ENCODE results near the gene MTA1.

MTA1 gene

DNA sequence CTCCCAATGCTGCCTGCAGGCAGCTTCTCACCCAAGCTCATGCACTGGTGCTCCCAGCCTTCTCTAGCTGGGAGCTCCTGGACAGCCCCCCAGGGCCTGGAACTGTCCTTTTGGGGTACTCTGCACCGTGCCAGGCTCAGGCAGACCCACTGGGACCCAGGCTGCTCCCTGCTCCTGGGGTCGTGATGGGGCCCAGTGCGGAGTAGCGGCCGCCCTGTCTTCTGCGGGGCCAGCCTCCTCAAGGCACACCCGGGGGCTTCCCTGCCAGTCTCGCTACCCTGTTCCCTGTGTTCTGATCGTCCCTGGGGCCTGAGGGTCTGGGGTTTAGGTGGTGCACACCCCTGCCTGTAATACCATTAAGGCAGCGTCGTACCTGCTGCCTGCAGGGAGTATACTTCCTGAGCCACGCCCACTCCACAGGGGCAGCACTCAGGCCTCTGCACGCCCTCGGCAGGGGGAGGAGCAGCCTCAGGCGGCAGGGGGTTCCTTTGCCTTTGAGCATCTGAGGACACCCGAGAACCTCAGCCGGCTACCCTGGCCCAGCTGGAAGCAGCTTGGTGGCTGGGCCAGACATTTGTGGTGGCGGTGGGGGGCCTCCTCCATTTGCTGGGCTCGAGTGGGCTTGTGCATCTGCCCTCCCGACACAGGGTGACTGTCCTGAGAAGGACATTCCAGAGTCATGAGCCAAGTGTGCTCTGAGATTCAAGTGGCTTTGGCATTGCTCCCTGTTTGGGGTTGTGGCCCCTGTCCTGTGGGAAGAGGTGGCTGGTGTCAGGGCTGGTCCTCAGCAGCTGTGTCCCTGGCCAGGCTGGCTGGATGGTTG is 45.8 kb downstream of the MTA1 start:
- FAIRE-seq (no peak), DNase-seq (ENCODE audit: insufficient read length, low spot score) (no peak)
- no peak for TF ChIP-seq POU2F2 (IDR thresholded peaks at IDR 0.05; ENCODE audit: low read depth, low read length)
- no peak for TF ChIP-seq POLR2AphosphoS5 (IDR thresholded peaks at IDR 0.05; ENCODE audit: low read depth, low read length)
- TF ChIP-seq POLR2A (IDR thresholded peaks at IDR 0.05; ENCODE audit: low read depth, low read length): no peak
- no peak for TF ChIP-seq SPI1 (IDR thresholded peaks at IDR 0.05; ENCODE audit: low read depth, low read length)
- no peak for TF ChIP-seq PAX5 (IDR thresholded peaks at IDR 0.05; ENCODE audit: insufficient read depth, low read length, severe bottlenecking)
- no peak for TF ChIP-seq TAF1 (IDR thresholded peaks at IDR 0.05; ENCODE audit: low read depth, low read length)

DNA sequence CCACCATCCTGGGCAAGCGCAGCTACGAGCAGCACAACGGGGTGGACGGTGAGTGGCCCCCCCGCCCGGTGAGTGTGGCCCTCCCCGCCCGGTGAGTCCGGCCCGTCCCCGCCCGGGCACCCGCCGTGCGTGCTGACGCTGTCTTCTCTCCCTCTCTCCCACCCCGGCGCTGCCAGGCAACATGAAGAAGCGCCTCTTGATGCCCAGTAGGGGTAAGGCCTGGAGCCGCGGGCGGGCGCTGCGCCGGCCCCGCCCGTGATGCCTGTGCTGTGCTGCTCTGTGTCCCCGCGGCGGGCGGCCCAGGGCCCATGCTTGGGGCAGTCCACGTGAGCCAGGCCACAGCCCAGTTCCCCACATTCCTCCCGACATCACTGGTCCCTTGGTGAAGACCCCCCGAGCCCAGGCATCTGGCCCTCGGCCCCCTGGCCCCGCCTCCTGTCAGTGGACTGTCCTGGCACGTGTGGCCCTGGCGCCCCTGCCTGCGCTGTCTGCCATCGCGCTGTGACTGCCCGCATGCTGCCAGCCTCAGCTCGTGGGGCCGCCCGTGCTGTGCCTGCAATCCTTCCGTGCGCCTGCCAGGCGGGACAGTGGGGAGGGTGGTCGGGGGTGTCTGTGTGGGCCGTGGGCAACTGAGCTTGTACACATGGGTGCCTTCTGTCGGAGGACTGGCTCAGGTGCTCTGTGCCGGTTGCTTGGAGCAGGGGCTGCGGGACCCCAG is 47.1 kb downstream of the MTA1 start:
- FAIRE-seq: no peak
- DNase-seq (ENCODE audit: insufficient read length, low spot score): no peak
- TF ChIP-seq PAX5 (IDR thresholded peaks at IDR 0.05; ENCODE audit: insufficient read depth, low read length, severe bottlenecking): no peak
- no peak for TF ChIP-seq POLR2AphosphoS5 (IDR thresholded peaks at IDR 0.05; ENCODE audit: low read depth, low read length)
- no peak for TF ChIP-seq POLR2A (IDR thresholded peaks at IDR 0.05; ENCODE audit: low read depth, low read length)
- no peak for TF ChIP-seq TAF1 (IDR thresholded peaks at IDR 0.05; ENCODE audit: low read depth, low read length)
- no peak for TF ChIP-seq SPI1 (IDR thresholded peaks at IDR 0.05; ENCODE audit: low read depth, low read length)
- no peak for TF ChIP-seq POU2F2 (IDR thresholded peaks at IDR 0.05; ENCODE audit: low read depth, low read length)

- DNase-seq (ENCODE audit: insufficient read length, low spot score) (no peak), FAIRE-seq (no peak)
- no peak for TF ChIP-seq SPI1 (IDR thresholded peaks at IDR 0.05; ENCODE audit: low read depth, low read length)
- no peak for TF ChIP-seq POLR2A (IDR thresholded peaks at IDR 0.05; ENCODE audit: low read depth, low read length)
- TF ChIP-seq TAF1 (IDR thresholded peaks at IDR 0.05; ENCODE audit: low read depth, low read length): no peak
- no peak for TF ChIP-seq PAX5 (IDR thresholded peaks at IDR 0.05; ENCODE audit: insufficient read depth, low read length, severe bottlenecking)
- TF ChIP-seq POU2F2 (IDR thresholded peaks at IDR 0.05; ENCODE audit: low read depth, low read length): no peak
- no peak for TF ChIP-seq POLR2AphosphoS5 (IDR thresholded peaks at IDR 0.05; ENCODE audit: low read depth, low read length)
Measured at GRCh38 chr14:105467249-105467941, 47.8 kb downstream of the MTA1 start.

DNA sequence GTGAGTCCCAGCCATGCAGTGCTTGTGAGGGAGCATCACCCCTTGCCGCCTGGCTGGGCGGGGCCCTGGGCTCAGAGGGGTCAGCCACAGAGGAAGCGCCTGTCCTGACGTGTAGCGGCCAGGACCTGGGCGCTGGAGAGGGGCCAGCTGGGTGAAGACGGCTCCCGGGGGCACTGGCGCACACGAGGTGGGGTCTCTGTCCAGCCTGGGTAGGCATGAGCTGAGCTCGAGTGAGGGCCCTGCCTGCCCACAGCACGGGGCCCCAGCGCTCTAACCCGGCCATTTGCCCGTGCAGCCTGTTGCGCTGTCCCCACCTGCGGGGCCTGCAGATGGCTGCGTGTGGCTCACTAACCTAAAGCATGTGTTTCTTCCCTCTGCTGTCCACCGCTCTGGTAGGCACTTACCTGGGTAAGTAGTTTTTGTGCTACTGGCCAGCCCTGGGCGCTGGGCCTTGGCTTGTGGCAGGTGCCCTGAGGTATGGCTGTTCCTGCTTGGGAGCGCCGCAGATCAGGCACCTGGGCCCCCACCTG is 48.4 kb downstream of the MTA1 start:
- no peak for FAIRE-seq
- TF ChIP-seq POLR2A (IDR thresholded peaks at IDR 0.05; ENCODE audit: low read depth, low read length) (no peak), TAF1 (IDR thresholded peaks at IDR 0.05; ENCODE audit: low read depth, low read length) (no peak), POU2F2 (IDR thresholded peaks at IDR 0.05; ENCODE audit: low read depth, low read length) (no peak), POLR2AphosphoS5 (IDR thresholded peaks at IDR 0.05; ENCODE audit: low read depth, low read length) (no peak), SPI1 (IDR thresholded peaks at IDR 0.05; ENCODE audit: low read depth, low read length) (no peak), PAX5 (IDR thresholded peaks at IDR 0.05; ENCODE audit: insufficient read depth, low read length, severe bottlenecking) (no peak)
- DNase-seq (ENCODE audit: insufficient read length, low spot score): no peak

GRCh38 chr14:105468621-105469241 is 49.1 kb downstream of the MTA1 start:
- TF ChIP-seq TAF1 (IDR thresholded peaks at IDR 0.05; ENCODE audit: low read depth, low read length) (no peak), POLR2A (IDR thresholded peaks at IDR 0.05; ENCODE audit: low read depth, low read length) (no peak), SPI1 (IDR thresholded peaks at IDR 0.05; ENCODE audit: low read depth, low read length) (no peak), POLR2AphosphoS5 (IDR thresholded peaks at IDR 0.05; ENCODE audit: low read depth, low read length) (no peak), POU2F2 (IDR thresholded peaks at IDR 0.05; ENCODE audit: low read depth, low read length) (no peak), PAX5 (IDR thresholded peaks at IDR 0.05; ENCODE audit: insufficient read depth, low read length, severe bottlenecking) (no peak)
- FAIRE-seq (no peak), DNase-seq (ENCODE audit: insufficient read length, low spot score) (no peak)

GRCh38 chr14:105469456-105470349 is 50.1 kb downstream of the MTA1 start:
- FAIRE-seq (no peak), DNase-seq (ENCODE audit: insufficient read length, low spot score) (no peak)
- no peak for TF ChIP-seq PAX5 (IDR thresholded peaks at IDR 0.05; ENCODE audit: insufficient read depth, low read length, severe bottlenecking)
- no peak for TF ChIP-seq POLR2A (IDR thresholded peaks at IDR 0.05; ENCODE audit: low read depth, low read length)

DNA sequence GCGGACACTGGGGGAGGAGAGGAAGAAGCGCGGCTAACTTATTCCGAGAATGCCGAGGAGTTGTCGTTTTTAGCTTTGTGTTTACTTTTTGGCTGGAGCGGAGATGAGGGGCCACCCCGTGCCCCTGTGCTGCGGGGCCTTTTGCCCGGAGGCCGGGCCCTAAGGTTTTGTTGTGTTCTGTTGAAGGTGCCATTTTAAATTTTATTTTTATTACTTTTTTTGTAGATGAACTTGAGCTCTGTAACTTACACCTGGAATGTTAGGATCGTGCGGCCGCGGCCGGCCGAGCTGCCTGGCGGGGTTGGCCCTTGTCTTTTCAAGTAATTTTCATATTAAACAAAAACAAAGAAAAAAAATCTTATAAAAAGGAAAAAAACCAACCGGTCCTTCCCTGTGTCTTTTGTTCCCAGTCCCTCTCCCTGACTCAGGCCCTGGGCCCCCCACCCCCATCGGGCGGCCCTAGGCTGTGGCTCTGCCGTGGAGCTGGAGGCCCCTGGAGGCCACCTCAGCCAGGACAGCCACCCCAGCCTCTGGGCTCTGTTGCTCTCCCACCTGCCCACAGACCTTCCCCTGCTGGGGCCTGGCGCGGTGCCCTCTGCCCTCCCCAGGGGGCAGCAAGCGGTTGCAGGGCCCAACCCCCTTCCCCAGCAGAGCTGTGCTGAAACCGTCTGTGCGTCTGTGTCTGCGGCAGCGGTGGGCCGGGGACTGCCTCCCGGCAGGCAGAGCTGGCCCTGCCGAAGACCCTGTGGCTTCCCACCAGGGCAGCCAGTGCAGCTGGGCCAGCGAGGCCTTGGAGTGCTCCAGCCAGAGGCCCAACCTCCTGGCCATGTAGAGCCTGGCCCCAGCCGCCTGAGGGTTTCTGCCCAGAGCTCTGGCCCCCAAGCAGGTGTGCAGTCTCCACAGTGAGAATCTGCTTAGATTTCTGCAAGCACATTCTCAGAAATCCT is 51.0 kb downstream of the MTA1 start:
- no peak for DNase-seq (ENCODE audit: insufficient read length, low spot score)
- TF ChIP-seq POLR2A (IDR thresholded peaks at IDR 0.05; ENCODE audit: low read depth, low read length) (no peak), PAX5 (IDR thresholded peaks at IDR 0.05; ENCODE audit: insufficient read depth, low read length, severe bottlenecking) (no peak), POLR2AphosphoS5 (IDR thresholded peaks at IDR 0.05; ENCODE audit: low read depth, low read length) (no peak), SPI1 (IDR thresholded peaks at IDR 0.05; ENCODE audit: low read depth, low read length) (no peak), POU2F2 (IDR thresholded peaks at IDR 0.05; ENCODE audit: low read depth, low read length) (no peak), TAF1 (IDR thresholded peaks at IDR 0.05; ENCODE audit: low read depth, low read length) (no peak)
- no peak for FAIRE-seq

Measured in GM12891 (cell line).